Liver (tissue), 3 donors: ENCODE data around the gene USF2.

ENCODE experiments used
- MAX ChIP-seq: IDR thresholded peaks from 2 replicates; pipeline ENCODE4 v1.6.1; 2016; ENCODE audit warnings: antibody characterized with exemption
- RAD21 ChIP-seq, 2 donors: IDR thresholded peaks; 2 replicates each; pipeline ENCODE4 v1.6.1; 2016; ENCODE audit warnings: antibody characterized with exemption in 2 of 2, mild to moderate bottlenecking in 2 of 2
- SP1 ChIP-seq: IDR thresholded peaks from 2 replicates; pipeline ENCODE4 v1.6.1; 2018; ENCODE audit warnings: antibody characterized with exemption, mild to moderate bottlenecking
- YY1 ChIP-seq: IDR thresholded peaks from 2 replicates; pipeline ENCODE4 v1.6.1; 2016; ENCODE audit warnings: antibody characterized with exemption, mild to moderate bottlenecking
- TF ChIP-seq, protein P1 (sequence below): fragments of 150-350 bp; IDR thresholded peaks from 2 replicates; pipeline ENCODE4 v1.5.1; 2017; ENCODE audit warnings: improper control_type of control experiment, low read depth, low read length; ENCODE audit not compliant: missing input control
- TF ChIP-seq, protein P2 (sequence below): IDR thresholded peaks from 2 replicates; pipeline ENCODE4 v1.6.1; 2016; ENCODE audit warnings: antibody characterized with exemption, mild to moderate bottlenecking
- donor health status: healthy.
- donor health status: healthy.

DNA sequence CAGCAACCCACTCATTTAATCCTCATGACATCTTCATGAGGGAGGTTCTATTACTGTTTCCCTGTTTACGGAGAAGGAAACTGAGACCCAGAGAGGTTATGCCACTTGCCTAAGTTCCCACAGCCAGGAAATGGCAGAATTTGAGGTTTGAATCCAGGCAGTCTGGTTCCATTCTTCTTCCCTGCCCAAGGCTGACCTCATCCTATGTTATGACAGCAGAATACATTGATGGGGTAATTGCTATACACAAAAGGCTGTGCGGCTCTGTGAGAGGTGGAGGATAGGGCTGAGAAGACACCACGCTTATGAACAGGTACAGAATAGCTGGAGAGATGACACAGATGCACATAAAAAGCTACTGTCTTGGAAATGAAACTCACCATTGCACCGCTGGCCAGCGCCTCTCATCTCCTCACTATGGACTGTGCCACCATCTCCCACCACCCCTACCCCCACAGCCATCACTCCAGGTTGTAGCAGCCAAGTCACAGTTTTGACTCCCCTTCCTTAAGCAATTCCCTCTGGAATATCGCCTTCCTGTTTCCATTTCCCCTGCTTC lies 34.7 kb downstream of the USF2 start:
- TF ChIP-seq, protein P1, sequence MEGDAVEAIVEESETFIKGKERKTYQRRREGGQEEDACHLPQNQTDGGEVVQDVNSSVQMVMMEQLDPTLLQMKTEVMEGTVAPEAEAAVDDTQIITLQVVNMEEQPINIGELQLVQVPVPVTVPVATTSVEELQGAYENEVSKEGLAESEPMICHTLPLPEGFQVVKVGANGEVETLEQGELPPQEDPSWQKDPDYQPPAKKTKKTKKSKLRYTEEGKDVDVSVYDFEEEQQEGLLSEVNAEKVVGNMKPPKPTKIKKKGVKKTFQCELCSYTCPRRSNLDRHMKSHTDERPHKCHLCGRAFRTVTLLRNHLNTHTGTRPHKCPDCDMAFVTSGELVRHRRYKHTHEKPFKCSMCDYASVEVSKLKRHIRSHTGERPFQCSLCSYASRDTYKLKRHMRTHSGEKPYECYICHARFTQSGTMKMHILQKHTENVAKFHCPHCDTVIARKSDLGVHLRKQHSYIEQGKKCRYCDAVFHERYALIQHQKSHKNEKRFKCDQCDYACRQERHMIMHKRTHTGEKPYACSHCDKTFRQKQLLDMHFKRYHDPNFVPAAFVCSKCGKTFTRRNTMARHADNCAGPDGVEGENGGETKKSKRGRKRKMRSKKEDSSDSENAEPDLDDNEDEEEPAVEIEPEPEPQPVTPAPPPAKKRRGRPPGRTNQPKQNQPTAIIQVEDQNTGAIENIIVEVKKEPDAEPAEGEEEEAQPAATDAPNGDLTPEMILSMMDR: no peak
- TF ChIP-seq YY1: no peak
- TF ChIP-seq, protein P2, sequence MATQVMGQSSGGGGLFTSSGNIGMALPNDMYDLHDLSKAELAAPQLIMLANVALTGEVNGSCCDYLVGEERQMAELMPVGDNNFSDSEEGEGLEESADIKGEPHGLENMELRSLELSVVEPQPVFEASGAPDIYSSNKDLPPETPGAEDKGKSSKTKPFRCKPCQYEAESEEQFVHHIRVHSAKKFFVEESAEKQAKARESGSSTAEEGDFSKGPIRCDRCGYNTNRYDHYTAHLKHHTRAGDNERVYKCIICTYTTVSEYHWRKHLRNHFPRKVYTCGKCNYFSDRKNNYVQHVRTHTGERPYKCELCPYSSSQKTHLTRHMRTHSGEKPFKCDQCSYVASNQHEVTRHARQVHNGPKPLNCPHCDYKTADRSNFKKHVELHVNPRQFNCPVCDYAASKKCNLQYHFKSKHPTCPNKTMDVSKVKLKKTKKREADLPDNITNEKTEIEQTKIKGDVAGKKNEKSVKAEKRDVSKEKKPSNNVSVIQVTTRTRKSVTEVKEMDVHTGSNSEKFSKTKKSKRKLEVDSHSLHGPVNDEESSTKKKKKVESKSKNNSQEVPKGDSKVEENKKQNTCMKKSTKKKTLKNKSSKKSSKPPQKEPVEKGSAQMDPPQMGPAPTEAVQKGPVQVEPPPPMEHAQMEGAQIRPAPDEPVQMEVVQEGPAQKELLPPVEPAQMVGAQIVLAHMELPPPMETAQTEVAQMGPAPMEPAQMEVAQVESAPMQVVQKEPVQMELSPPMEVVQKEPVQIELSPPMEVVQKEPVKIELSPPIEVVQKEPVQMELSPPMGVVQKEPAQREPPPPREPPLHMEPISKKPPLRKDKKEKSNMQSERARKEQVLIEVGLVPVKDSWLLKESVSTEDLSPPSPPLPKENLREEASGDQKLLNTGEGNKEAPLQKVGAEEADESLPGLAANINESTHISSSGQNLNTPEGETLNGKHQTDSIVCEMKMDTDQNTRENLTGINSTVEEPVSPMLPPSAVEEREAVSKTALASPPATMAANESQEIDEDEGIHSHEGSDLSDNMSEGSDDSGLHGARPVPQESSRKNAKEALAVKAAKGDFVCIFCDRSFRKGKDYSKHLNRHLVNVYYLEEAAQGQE: no peak
- no peak for TF ChIP-seq SP1
- no peak for TF ChIP-seq MAX
- no peak for TF ChIP-seq RAD21 (IDR thresholded peaks at IDR 0.05)
